Islet of Langerhans (tissue), 1 donor: Measurements from ENCODE around the gene KCNJ18.
"Not testable (repeated sequence)": the region's sequence is repeated elsewhere in the genome, so short reads cannot be mapped to it uniquely, and the experiment has no call there.

ENCODE experiments used
- FAIRE-seq: peaks from one replicate; lab custom pipeline; 2011; peaks lifted over from hg19 to GRCh38; lab: Jason Lieb, UNC

Gene KCNJ18

GRCh38 chr17:21685061-21685795 lies 7.1 kb upstream of the KCNJ18 start:
- not testable (repeated sequence) for FAIRE-seq

GRCh38 chr17:21686165-21687015 lies 5.9 kb upstream of the KCNJ18 start:
- no peak for FAIRE-seq

GRCh38 chr17:21687136-21687953 lies 5.0 kb upstream of the KCNJ18 start:
- FAIRE-seq, result no peak

- no peak for FAIRE-seq
These were observed 3.9 kb upstream of the KCNJ18 start for GRCh38 chr17:21688293-21688949.

- no peak for FAIRE-seq
These were observed 2.7 kb upstream of the KCNJ18 start for GRCh38 chr17:21689604-21690003.

GRCh38 chr17:21690811-21691210 lies 1.5 kb upstream of the KCNJ18 start:
- FAIRE-seq, result not testable (repeated sequence)

GRCh38 chr17:21691481-21691880 lies 842 bp upstream of the KCNJ18 start:
- FAIRE-seq, result not testable (repeated sequence)

GRCh38 chr17:21692704-21693065 lies 362 bp downstream of the KCNJ18 start:
- not testable (repeated sequence) for FAIRE-seq

GRCh38 chr17:21693391-21693796 lies 1.1 kb downstream of the KCNJ18 start:
- FAIRE-seq, result not testable (repeated sequence)

GRCh38 chr17:21693937-21694336 lies 1.6 kb downstream of the KCNJ18 start:
- not testable (repeated sequence) for FAIRE-seq

- FAIRE-seq, result not testable (repeated sequence)
These were observed 3.9 kb downstream of the KCNJ18 start for GRCh38 chr17:21696227-21696626.

GRCh38 chr17:21696842-21697507 lies 4.7 kb downstream of the KCNJ18 start:
- not testable (repeated sequence) for FAIRE-seq

- not testable (repeated sequence) for FAIRE-seq
These were observed 5.2 kb downstream of the KCNJ18 start for GRCh38 chr17:21697508-21697860.

- FAIRE-seq, result not testable (repeated sequence)
These were observed 6.2 kb downstream of the KCNJ18 start for GRCh38 chr17:21698437-21699075.

GRCh38 chr17:21699124-21699523 lies 6.8 kb downstream of the KCNJ18 start:
- FAIRE-seq, result not testable (repeated sequence)

- FAIRE-seq, result not testable (repeated sequence)
These were observed 7.4 kb downstream of the KCNJ18 start for GRCh38 chr17:21699573-21700236.

- not testable (repeated sequence) for FAIRE-seq
These were observed 8.8 kb downstream of the KCNJ18 start for GRCh38 chr17:21701090-21701489.

GRCh38 chr17:21702029-21702428 lies 9.7 kb downstream of the KCNJ18 start:
- FAIRE-seq, result not testable (repeated sequence)

- FAIRE-seq, result not testable (repeated sequence)
These were observed 10.2 kb downstream of the KCNJ18 start for GRCh38 chr17:21702521-21702920.

- not testable (repeated sequence) for FAIRE-seq
These were observed 10.8 kb downstream of the KCNJ18 start for GRCh38 chr17:21702940-21703640.
